Osteoblast (primary cell): ENCODE results near the gene ADGRB3. TPM values are rescaled to one million over a fixed set of nuclear protein-coding genes. Genes with fewer than 3 reads are reported as not detected.

Source experiments
- DNase-seq: peaks from one replicate; pipeline ENCODE4 v3.0.0; 2011; ENCODE audit warnings: low spot score, mixed read lengths; ENCODE audit not compliant: insufficient read length; ENCODE audit errors: missing footprints
- H2AFZ ChIP-seq: 2 replicates; pipeline ENCODE4 v1.6.0; 2011; ENCODE audit warnings: mild to moderate bottlenecking, low read length
- H3K27ac ChIP-seq: 2 replicates; pipeline ENCODE4 v1.5.1; 2011; ENCODE audit warnings: mild to moderate bottlenecking, low read depth, low read length, moderate library complexity
- H3K27me3 ChIP-seq: 2 replicates; pipeline ENCODE4 v1.6.0; 2012; ENCODE audit warnings: mild to moderate bottlenecking, control low read depth, inconsistent platforms, low read length, moderate library complexity; ENCODE audit not compliant: insufficient read depth
- H3K36me3 ChIP-seq: 2 replicates; pipeline ENCODE4 v1.5.1; 2011; ENCODE audit warnings: mild to moderate bottlenecking, low read length, control low read depth, moderate library complexity; ENCODE audit not compliant: insufficient read depth
- H3K4me1 ChIP-seq: 2 replicates; pipeline ENCODE4 v1.5.1; 2011; ENCODE audit warnings: mild to moderate bottlenecking, low read length, control low read depth, moderate library complexity; ENCODE audit not compliant: insufficient read depth
- H3K4me2 ChIP-seq: 2 replicates; pipeline ENCODE4 v1.6.0; 2011; ENCODE audit warnings: mild to moderate bottlenecking, low read length; ENCODE audit not compliant: insufficient read depth
- H3K4me3 ChIP-seq: fragments of 200-600 bp; sonication (generic); 3 replicates; pipeline ENCODE4 v1.5.1; 2012; ENCODE audit warnings: mild to moderate bottlenecking, low read length, inconsistent platforms; ENCODE audit not compliant: insufficient read depth
- H3K79me2 ChIP-seq: 2 replicates; pipeline ENCODE4 v1.6.0; 2012; ENCODE audit warnings: mild to moderate bottlenecking, low read length, control low read depth, inconsistent platforms; ENCODE audit not compliant: insufficient read depth
- H3K9me3 ChIP-seq: 2 replicates; pipeline ENCODE4 v1.5.1; 2011; ENCODE audit warnings: low read depth, low read length, control low read depth
- H4K20me1 ChIP-seq: 2 replicates; pipeline ENCODE4 v1.6.0; 2012; ENCODE audit warnings: mild to moderate bottlenecking, low read length, control low read depth; ENCODE audit not compliant: insufficient read depth
- total RNA-seq: library from RNA; depleted of rRNA; stranded (reverse); fragments of >200 nt; gene quantifications from 2 replicates; pipeline ENCODE4 v1.2.3, GENCODE V29; 2012
- TF ChIP-seq, protein P1 (sequence below): IDR thresholded peaks from 2 replicates; pipeline ENCODE4 v1.5.1; 2011; ENCODE audit warnings: mild to moderate bottlenecking, low read depth, low read length, moderate library complexity; ENCODE audit errors: extremely low read depth

Gene ADGRB3
- total RNA-seq, 1 donor = not detected

DNA sequence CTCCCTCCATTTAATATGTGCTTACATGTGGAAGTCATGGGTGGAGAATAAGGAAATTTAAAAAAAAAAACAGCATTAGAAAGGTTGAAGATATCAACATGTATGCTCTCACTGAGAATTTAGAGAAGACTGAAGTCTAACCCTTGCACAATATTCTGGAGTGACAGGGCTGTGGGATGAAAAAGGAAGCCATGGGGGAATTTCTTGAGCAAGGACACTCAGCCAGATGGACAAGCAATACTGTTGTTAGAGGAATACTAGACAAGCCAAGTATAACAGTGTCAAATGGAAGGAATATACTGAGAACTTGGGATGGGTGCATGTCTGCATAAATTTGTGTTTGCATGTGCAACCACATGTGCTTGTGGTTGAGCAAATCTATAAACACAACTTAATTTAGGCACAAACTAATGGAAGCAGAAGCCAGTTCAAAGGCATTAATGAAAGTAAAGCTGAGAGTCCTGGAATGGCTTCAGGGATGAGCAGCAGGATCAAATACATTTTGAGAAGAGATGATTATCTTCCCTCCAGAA is 119.7 kb downstream of the ADGRB3 start:
- TF ChIP-seq, protein P1, sequence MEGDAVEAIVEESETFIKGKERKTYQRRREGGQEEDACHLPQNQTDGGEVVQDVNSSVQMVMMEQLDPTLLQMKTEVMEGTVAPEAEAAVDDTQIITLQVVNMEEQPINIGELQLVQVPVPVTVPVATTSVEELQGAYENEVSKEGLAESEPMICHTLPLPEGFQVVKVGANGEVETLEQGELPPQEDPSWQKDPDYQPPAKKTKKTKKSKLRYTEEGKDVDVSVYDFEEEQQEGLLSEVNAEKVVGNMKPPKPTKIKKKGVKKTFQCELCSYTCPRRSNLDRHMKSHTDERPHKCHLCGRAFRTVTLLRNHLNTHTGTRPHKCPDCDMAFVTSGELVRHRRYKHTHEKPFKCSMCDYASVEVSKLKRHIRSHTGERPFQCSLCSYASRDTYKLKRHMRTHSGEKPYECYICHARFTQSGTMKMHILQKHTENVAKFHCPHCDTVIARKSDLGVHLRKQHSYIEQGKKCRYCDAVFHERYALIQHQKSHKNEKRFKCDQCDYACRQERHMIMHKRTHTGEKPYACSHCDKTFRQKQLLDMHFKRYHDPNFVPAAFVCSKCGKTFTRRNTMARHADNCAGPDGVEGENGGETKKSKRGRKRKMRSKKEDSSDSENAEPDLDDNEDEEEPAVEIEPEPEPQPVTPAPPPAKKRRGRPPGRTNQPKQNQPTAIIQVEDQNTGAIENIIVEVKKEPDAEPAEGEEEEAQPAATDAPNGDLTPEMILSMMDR = no peak
- H3K27me3 ChIP-seq = no peaks in the 10 kb centered on the region

DNA sequence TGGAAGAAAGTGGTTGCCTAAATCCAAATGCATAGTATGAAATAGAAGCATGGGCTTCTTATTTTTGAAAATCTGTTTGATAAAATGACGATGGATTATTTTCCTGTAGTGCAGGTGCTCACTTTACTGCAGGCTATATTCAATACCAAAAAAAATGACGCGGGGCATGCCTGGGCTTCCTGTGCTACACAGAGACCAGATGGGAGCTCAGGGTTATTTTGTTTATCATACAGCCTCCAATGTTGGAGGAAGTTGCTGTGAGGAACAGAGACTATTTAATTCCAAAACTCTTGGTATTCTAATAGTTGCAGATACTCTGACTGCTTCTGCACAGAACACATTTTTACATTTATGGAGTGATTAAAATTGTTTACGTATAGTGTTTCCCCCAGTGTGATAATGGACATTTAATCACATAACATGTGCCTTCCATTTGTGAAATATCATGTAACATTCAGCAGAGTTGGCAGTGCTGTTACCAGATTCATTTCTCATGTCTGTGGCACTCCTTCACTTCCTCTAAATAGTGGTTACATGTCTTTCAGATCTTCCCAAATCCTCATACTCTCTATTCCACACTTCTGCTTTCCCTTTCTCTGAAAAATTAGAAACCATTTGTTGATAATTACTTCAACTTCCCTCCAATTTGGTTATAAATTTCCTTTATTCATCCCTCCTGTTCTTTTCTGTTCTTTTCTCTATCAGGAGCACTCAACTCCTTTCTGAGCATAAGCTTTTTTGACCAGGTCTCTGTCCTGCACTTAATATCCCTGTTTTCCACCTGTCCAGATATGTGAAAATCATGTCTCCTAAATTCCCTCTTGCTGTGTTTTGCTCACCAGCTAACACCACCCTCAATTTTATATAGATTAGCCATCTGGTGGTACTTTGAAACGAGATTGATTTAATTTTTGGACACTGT is 121.6 kb downstream of the ADGRB3 start:
- Histone ChIP-seq H2AFZ (no peak overlapping the region), H3K4me2 (no peak overlapping the region), H3K36me3 (no peaks in the 10 kb centered on the region), H3K27ac (no peak overlapping the region), H3K27me3 (no peaks in the 10 kb centered on the region), H3K4me1 (no peaks in the 10 kb centered on the region), H3K79me2 (no peaks in the 10 kb centered on the region), H3K9me3 (no peaks in the 10 kb centered on the region), H3K4me3 (no peak overlapping the region), H4K20me1 (no peaks in the 10 kb centered on the region)
- TF ChIP-seq, protein P1 = no peak
- DNase-seq = no peak

More for the DNA sequence above, 119.7 kb downstream of the ADGRB3 start:
- no peak for DNase-seq
- no peaks in the 10 kb centered on the region for H4K20me1 ChIP-seq
- no peak overlapping the region for H2AFZ ChIP-seq
- no peak overlapping the region for H3K4me3 ChIP-seq
- H3K9me3 ChIP-seq = no peaks in the 10 kb centered on the region
- H3K4me1 ChIP-seq = no peaks in the 10 kb centered on the region
- no peak overlapping the region for H3K27ac ChIP-seq
- no peaks in the 10 kb centered on the region for H3K36me3 ChIP-seq
- H3K79me2 ChIP-seq = no peaks in the 10 kb centered on the region
- H3K4me2 ChIP-seq = no peak overlapping the region

DNA sequence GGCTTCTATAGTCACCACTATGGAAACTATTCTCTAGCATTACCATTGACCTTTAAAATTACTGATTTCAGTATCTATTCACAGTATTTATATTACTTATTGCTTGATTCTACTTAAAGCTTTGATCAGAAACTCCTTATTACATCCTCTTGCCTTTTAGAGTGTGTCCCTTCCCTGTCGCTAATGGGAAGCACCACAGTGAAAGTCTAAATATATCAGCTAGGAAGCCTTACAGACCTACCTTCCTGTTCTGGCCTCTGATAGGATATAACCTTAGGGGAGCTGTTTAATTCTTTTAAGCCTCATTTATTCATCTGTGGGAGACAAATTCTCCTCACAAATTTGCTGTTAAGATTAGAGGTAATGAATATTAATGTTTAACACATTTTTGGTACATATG is 122.7 kb downstream of the ADGRB3 start:
- no peak overlapping the region for H3K4me2 ChIP-seq
- TF ChIP-seq, protein P1 = no peak
- no peak overlapping the region for H3K27ac ChIP-seq

DNA sequence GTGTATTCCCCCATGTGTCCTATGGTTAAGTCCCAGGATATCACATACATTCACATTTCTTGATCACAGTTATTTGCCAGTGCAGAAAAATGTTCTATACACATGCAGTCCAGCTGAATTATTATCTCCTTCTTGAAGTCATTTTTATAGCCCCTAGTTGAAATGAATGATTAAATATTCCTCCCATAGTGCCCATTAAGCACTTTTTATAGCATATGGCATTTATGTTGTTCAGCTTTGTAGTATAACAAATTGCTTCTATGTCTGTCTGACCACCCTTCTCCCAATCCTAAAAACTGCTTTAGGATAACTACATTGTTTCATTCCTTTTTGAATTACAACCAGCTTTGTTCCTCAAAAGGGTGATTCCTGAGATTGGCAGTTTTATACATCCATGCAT is 123.5 kb downstream of the ADGRB3 start:
- DNase-seq = no peak
- no peak overlapping the region for H2AFZ ChIP-seq

More for the DNA sequence above, 122.7 kb downstream of the ADGRB3 start:
- DNase-seq = no peak
- no peak overlapping the region for H2AFZ ChIP-seq
- no peaks in the 10 kb centered on the region for H4K20me1 ChIP-seq
- no peaks in the 10 kb centered on the region for H3K4me1 ChIP-seq
- H3K9me3 ChIP-seq = no peaks in the 10 kb centered on the region
- H3K27me3 ChIP-seq = no peaks in the 10 kb centered on the region
- no peak overlapping the region for H3K4me3 ChIP-seq
- no peaks in the 10 kb centered on the region for H3K79me2 ChIP-seq
- no peaks in the 10 kb centered on the region for H3K36me3 ChIP-seq

More for the DNA sequence above, 123.5 kb downstream of the ADGRB3 start:
- no peaks in the 10 kb centered on the region for H3K36me3 ChIP-seq
- no peak overlapping the region for H3K4me2 ChIP-seq
- H3K4me3 ChIP-seq = no peak overlapping the region
- H3K79me2 ChIP-seq = no peaks in the 10 kb centered on the region
- H3K9me3 ChIP-seq = no peaks in the 10 kb centered on the region
- TF ChIP-seq, protein P1 = no peak
- no peak overlapping the region for H3K27ac ChIP-seq
- no peaks in the 10 kb centered on the region for H4K20me1 ChIP-seq
- no peaks in the 10 kb centered on the region for H3K4me1 ChIP-seq
- no peaks in the 10 kb centered on the region for H3K27me3 ChIP-seq
